ELR (cell line): ENCODE results near the gene WDR7.

Source experiments
- DNase-seq: peaks from one replicate; pipeline ENCODE4 v3.0.0-alpha.2; 2015; ENCODE audit warnings: low read depth

WDR7 gene

DNA sequence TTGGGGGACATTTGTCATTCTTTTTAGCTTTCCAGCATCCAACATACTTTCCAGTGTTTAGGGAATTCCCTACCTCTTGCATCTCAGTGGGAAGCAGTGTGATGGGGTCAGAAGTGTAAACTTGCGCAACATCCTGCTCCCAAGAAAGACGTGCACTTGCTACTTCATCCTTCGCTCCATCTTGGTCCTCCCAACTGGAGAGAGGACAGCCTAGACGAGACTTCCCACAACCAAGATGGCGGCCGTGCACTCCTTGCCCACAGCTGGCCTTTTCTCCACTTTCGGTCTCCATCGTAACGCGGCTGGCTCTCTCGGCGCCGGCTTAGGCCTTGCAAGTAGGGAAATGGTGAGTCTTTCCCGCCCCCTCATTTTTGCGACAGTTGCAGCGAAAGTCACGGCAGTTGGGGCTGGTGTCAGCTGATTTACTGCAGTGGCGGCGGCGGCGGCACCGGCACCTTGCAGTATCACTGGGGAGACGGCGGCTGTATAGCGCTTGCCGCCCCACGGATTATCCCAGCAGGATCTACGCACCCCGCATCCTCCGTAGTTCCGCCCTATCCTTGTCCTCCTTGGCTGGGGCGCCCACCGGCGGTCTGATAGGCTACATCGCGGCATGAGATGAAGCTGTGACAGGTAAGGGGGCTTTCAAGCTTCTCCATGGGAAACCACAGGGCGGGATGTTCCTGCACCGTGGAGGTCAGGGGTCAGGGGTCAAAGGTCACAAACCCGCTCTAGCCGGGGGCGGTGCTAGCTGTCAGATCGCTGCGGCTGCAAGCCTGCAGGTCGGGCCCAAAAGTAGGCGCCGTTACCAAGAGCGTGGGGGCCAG is at the start of gene WDR7:
Gene WDR7 (plus strand): TSS at position 416 of the 827 bp plus-strand sequence. CDS start 21,157 bp downstream, outside the sequence.
- DNase-seq: peak; percentile 98

GRCh38 chr18:56606618-56607017 is 44.5 kb upstream of the WDR7 start:
- no peak for DNase-seq

DNA sequence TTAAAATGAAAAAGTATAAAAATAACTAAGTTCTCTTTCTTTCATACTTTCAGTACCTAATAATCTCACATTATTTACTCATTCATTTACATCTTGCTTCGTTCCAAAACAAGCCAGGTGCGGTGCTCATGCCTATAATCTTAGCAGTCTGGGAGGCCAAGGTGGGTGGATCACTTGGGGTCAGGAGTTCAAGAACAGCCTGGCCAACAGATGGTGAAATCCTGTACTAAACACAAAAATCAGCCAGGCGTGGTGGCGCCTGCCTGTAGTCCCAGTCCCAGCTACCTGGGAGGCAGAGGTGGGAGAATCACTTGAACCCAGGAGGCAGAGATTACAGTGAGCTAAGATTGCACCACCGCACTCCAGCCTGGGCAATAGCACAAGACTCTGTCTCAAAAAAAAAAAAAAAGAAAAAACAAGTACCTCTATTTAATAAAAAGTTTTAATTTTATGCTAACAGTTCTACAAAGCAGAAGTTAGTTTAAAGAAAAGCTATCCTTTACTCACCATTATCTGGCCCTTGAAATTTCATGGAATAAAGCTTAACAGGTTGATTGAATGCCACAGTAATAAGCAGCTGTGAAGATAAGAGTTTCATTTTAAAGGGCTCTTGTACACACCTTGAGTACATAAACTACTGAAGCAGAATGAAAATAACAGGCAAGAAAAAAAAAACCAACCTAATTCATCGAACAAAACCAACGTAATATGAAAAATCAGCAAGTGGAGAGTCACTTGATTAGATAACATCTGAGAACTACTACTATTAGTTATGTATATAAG is 35.2 kb upstream of the WDR7 start:
- DNase-seq: no peak

- peak; percentile 12 for DNase-seq
These were observed 23.2 kb upstream of the WDR7 start for GRCh38 chr18:56627991-56628390.

GRCh38 chr18:56632070-56633022 is 18.8 kb upstream of the WDR7 start:
- no peak for DNase-seq

DNA sequence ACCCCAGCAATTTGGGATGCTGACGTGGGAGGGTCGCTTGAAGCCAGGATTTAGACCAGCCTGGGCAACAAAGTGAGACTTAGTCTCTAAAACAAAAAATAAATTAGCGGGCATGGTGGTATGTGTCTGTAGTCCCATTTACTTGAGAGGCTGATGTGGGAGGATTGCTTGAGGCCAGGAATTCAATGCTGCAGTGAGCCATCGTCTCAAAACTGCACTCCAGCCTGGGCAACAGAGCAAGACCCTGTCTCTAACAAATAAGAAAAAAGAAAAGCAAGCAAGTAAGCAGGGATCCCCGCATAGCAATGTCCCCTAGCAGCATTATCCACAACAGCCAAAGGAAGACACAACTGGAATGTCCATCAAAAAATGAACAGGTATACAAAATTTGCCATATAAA is 16.2 kb upstream of the WDR7 start:
- DNase-seq: no peak

DNA sequence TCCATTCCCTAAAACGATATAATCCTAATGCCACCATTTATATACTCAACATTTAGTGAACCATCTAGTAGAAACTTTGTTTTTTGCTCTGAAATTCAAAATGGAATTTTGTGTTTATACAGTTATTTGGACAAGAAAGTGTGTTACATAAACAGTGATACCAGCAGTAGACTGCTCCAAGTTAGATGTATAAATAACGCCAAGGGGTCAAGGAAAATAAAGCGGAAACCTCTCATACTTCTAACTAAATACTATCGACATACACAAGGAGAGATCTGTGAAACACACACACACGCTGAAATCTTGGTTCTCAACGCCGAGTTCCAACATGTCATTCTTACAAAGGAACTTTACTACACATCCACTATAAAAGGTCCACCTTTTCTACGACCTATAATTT is 14.0 kb upstream of the WDR7 start:
- no peak for DNase-seq

DNA sequence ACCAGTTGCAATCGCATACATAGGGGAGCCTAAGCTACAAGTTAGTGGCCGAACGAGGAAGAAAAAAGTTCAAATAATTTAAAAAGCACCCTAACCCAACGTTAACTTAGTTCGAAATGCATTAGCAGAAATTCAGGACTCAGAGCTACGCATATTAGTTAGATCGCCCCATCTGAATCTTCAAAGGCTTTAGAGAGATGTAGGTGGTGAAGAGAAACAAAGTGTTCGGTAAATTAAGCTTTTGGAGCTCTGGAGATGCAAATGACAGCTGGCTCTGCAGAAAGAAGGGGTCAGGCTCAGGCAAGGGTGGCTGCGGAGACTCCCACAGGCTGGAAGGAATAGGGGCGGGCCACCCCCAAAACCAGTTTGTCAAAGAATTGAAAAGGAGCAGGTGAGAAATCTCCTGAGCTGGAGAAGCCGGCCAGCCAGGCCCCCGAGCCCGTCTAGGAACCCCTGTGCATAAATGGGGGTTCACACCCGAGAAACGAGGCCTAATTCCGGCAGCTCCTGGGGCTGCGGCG is 13.4 kb upstream of the WDR7 start:
- peak; percentile 24 for DNase-seq

DNA sequence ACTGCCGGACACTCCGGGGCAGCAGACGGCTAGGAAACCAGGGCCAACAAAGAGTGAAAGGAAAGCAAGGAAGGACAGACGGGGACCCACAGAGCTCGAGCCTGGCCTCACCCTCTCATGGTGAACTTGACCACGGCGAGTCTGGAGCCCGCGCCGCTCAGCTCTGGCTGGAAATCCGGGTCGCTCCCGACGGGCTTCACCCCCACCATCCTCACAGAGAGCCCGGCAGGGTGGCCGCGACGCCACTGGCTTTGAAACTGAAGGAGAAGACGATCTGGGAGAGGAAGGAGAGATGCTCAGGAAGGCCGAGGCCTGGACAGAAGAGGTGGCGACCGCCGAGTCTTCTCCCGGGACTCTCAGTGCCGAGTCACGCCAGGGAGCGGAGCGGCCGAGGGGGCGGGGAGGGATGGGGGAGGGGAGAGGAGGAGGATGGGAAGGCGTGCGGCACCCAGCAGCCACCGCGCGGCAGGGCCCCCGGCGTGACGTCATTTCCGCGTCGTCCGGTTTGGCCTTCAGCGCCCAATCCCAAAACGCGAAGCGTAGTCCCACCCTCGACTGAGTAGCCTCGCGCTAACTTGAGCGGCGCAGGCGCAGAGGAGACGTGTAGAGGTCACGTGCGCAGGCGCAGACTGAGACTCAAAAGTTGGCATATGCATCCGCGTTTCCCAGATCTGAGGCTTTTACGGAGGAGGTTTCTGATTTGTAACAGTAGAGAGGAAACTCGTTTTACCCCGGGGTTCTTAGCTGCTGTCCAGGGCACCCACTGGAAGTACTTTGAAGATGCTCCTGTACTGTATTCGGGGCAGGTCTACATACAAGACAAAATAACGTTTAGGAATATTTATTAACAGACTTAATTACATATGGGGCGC is 12.7 kb upstream of the WDR7 start, which contains the start of gene TXNL1:
Gene TXNL1 (minus strand): TSS at position 361 of the 872 bp plus-strand sequence. CDS start 152 bp downstream, at position 209.
- peak; percentile 99 for DNase-seq

- no peak for DNase-seq
These were observed 12.1 kb upstream of the WDR7 start for GRCh38 chr18:56639104-56639381.

GRCh38 chr18:56639571-56639970 is 11.6 kb upstream of the WDR7 start:
- DNase-seq: no peak

- peak; percentile 77 for DNase-seq
These were observed 9.3 kb upstream of the WDR7 start for GRCh38 chr18:56641714-56642337.

GRCh38 chr18:56643381-56643780 is 7.8 kb upstream of the WDR7 start:
- no peak for DNase-seq

DNA sequence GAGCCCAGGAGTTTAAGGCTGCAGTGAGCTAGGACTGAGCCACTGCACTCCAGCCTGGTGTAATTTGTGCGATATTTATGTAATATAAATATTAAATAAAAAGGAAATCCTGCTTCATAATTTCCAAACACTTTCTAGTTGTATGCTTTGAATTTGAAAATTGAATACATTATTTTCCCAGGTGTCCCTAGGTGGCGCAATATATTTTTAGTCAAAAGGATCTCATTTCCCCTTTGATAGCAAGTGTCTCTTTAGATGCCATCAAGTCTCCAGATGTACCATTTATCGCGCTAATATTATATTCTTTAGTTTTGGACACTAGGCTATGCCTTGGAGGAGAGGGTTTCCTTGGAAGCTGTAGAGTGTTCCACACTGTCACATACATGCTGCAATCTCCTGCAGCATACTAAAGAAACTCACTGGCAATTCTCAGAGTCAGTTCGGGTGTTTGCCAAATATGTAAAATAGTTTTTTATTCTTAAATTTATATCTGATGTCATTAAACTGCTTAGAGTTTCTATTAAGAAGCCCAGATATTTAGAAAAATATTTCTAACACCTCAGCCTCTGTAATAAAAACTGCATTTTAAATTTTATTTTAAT is 5.6 kb upstream of the WDR7 start:
- peak; percentile 45 for DNase-seq

DNA sequence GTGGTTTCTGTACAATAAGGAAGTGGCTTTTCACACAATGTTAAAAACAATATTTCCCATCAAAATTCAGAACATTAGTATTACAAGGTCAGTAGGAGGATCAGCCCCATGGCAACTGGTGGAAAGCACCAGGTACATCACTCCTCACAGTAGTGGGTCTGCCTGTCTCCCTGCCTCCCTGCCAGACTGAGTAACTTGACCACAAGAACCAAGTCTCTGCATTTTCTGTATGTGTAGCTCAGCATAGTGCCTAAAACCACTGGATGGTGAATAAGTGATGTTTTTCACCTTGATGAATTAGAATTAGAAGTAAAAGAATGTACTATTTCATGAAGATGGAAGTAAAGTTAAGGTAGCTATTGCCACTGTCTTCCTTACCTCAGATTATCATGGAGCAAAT is 4.1 kb upstream of the WDR7 start:
- DNase-seq: no peak

DNA sequence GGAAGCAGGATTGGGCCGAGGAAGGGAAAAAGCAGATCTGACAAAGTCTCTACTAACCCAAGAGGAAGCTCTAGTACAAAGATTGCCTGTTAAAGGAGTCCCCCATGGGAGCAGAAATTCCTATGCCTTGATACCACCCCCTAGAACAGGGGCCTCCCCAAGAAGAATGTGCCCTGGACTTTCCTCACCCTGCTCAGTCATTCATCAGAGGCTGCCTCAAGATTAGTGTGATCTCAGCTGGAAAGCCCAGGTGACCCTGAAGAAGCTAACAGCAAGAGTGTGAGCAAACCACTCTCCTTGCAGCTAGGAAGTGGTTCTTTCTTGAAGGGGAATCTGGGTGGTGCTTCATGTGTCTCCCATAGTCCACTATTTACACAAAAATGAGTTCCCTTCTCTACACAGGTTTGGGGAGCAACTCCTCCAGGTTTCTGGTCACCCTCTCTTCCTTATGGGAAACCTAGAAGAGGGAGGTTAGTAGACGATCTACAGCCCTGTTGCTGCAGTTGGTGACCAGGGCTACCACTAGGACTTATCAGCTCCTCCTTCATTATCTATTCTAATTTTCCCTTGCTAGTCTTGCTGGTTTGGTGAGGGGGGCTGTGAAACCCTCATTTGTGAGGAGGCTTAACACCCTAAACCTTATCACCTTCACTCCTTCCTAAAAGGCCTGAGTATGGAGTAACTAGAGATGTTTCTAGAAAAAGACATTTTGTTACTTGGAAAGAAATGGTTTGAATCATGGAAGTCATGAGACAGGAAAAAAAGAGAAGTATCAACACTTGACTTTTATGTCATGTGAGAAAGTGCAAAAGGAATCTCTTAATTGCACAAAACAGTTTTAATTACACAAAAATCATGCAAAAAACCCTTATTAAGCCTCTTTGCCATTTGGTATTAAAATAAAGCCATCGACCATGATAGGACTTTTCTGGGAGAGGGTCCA is 2.9 kb upstream of the WDR7 start:
- DNase-seq: no peak

- DNase-seq: no peak
These were observed 1.2 kb upstream of the WDR7 start for GRCh38 chr18:56649996-56650395.

DNA sequence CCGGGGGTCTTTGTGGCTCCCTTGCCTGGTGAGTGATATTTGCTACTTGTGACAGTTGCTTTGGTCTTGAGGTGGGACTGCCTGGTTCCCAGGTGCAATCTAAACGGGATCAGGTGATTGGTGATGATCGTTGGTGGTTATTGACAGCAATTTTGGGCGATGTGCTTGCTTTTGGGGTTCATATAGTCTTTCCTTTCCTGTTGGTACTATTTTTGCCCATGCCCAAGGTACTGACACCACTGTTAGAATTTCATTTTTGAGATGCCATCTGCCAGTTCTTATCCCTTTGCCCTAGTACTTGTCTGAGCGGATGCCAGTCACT is 573 bp downstream of the WDR7 start:
- DNase-seq: peak; percentile 8

GRCh38 chr18:56652802-56653201 is 1.6 kb downstream of the WDR7 start:
- DNase-seq: no peak
